NCI-H1417 treated with DMSO at 0.1 percent for 48 hours (cell line): ENCODE measurements around the gene BDH1.
"Not testable (repeated sequence)": the region's sequence is repeated elsewhere in the genome, so short reads cannot be mapped to it uniquely, and the experiment has no call there.

ENCODE experiments used
- DNase-seq: peaks from one replicate; lab custom pipeline; 2025; lab: John Stamatoyannopoulos, UW

BDH1 gene

GRCh38 chr3:197555281-197556261 is at the start of gene BDH1:
Gene BDH1 (minus strand): TSS chr3:197555968. CDS start chr3:197546443, 9,525 bp downstream.
- DNase-seq = no peak

GRCh38 chr3:197603317-197603933 is 47.7 kb upstream of the BDH1 start:
- no peak for DNase-seq

GRCh38 chr3:197602351-197602750 is 46.6 kb upstream of the BDH1 start:
- DNase-seq = not testable (repeated sequence)

- not testable (repeated sequence) for DNase-seq
Measured at GRCh38 chr3:197601566-197601840, 45.7 kb upstream of the BDH1 start.

- no peak for DNase-seq
Measured at GRCh38 chr3:197600796-197601565, 45.2 kb upstream of the BDH1 start.

- no peak for DNase-seq
Measured at GRCh38 chr3:197599089-197599765, 43.5 kb upstream of the BDH1 start.

GRCh38 chr3:197598404-197598980 is 42.7 kb upstream of the BDH1 start:
- DNase-seq = no peak

- no peak for DNase-seq
Measured at GRCh38 chr3:197597335-197597734, 41.6 kb upstream of the BDH1 start.

- DNase-seq = no peak
Measured at GRCh38 chr3:197595470-197596185, 39.9 kb upstream of the BDH1 start.

GRCh38 chr3:197593046-197593380 is 37.2 kb upstream of the BDH1 start:
- DNase-seq = no peak

- DNase-seq = no peak
Measured at GRCh38 chr3:197592361-197593045, 36.7 kb upstream of the BDH1 start.

GRCh38 chr3:197591816-197592215 is 36.0 kb upstream of the BDH1 start:
- no peak for DNase-seq

- DNase-seq = no peak
Measured at GRCh38 chr3:197590313-197590962, 34.7 kb upstream of the BDH1 start.

- DNase-seq = no peak
Measured at GRCh38 chr3:197589545-197589944, 33.8 kb upstream of the BDH1 start.

- not testable (repeated sequence) for DNase-seq
Measured at GRCh38 chr3:197586768-197587167, 31.0 kb upstream of the BDH1 start.

- DNase-seq = no peak
Measured at GRCh38 chr3:197586181-197586580, 30.4 kb upstream of the BDH1 start.

GRCh38 chr3:197584733-197585132 is 29.0 kb upstream of the BDH1 start:
- DNase-seq = no peak

GRCh38 chr3:197583371-197583770 is 27.6 kb upstream of the BDH1 start:
- no peak for DNase-seq

GRCh38 chr3:197580253-197580691 is 24.5 kb upstream of the BDH1 start:
- no peak for DNase-seq

GRCh38 chr3:197578376-197578775 is 22.6 kb upstream of the BDH1 start:
- DNase-seq = no peak
